Kidney capillary endothelial cell (primary cell): Measurements from ENCODE around the gene NPIPA7.
"Not testable (repeated sequence)": the region's sequence is repeated elsewhere in the genome, so short reads cannot be mapped to it uniquely, and the experiment has no call there.

ENCODE experiments used
- DNase-seq: peaks from one replicate; pipeline ENCODE4 v3.0.0-alpha.2; 2018; ENCODE audit warnings: low spot score

Gene NPIPA7

GRCh38 chr16:16417914-16418544 lies 39.1 kb downstream of the NPIPA7 start:
- DNase-seq: not testable (repeated sequence)

GRCh38 chr16:16420515-16420914 lies 41.6 kb downstream of the NPIPA7 start:
- DNase-seq: not testable (repeated sequence)

- not testable (repeated sequence) for DNase-seq
Measured at GRCh38 chr16:16425146-16425545, 46.2 kb downstream of the NPIPA7 start.

GRCh38 chr16:16431135-16431534 lies 52.2 kb downstream of the NPIPA7 start:
- not testable (repeated sequence) for DNase-seq

GRCh38 chr16:16434711-16435110 lies 55.8 kb downstream of the NPIPA7 start:
- not testable (repeated sequence) for DNase-seq

GRCh38 chr16:16441401-16441800 lies 62.5 kb downstream of the NPIPA7 start:
- DNase-seq: not testable (repeated sequence)
